Stromal cell of bone marrow (primary cell): ENCODE data around the gene USP10.

Experiments used
- DNase-seq: peaks from one replicate; pipeline ENCODE4 v3.0.0-alpha.2; 2012; ENCODE audit warnings: low read depth

Gene USP10, protein sequence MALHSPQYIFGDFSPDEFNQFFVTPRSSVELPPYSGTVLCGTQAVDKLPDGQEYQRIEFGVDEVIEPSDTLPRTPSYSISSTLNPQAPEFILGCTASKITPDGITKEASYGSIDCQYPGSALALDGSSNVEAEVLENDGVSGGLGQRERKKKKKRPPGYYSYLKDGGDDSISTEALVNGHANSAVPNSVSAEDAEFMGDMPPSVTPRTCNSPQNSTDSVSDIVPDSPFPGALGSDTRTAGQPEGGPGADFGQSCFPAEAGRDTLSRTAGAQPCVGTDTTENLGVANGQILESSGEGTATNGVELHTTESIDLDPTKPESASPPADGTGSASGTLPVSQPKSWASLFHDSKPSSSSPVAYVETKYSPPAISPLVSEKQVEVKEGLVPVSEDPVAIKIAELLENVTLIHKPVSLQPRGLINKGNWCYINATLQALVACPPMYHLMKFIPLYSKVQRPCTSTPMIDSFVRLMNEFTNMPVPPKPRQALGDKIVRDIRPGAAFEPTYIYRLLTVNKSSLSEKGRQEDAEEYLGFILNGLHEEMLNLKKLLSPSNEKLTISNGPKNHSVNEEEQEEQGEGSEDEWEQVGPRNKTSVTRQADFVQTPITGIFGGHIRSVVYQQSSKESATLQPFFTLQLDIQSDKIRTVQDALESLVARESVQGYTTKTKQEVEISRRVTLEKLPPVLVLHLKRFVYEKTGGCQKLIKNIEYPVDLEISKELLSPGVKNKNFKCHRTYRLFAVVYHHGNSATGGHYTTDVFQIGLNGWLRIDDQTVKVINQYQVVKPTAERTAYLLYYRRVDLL

DNA sequence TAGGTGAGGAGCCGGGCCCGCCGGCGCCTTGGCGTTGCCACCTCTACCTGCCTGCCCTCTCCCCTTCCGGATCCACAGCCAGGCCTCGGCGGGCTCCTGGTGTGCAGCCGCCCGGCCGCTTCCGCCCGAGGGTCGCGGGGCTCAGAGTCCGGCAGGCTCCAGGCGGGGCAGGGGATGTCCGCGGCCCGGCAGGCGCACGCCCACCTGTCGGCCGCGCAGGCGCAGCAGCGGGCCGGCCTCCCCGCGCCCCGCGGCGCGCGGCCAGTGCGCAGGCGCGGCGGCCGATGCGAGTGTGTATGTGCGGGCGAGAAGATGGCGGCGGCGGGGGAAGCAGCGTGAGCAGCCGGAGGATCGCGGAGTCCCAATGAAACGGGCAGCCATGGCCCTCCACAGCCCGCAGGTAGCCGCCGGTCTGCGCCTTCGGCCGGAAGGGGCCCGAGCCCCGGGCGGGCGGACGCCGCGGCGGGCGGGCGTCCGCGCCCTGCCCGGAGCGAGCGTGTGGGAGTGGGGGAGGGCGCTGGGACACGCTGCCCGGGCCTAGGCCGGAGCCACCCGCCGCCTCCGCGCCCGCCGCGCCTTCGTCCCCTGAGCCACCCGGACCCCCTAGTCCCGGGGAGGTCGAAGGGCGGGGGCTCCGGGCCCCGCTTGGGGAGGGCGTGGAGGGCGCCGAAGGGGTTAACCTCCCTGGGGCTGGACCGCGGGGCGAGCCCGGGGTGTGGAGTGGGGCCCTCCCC, at the start of gene USP10:
USP10 (plus strand) TSS at position 289 of the 734 bp plus-strand sequence; CDS start at position 380, 91 bp downstream.
- peak; percentile 51 for DNase-seq

GRCh38 chr16:84650062-84650991, 49.5 kb upstream of the USP10 start:
- DNase-seq = no peak

- DNase-seq = no peak
These were observed 47.2 kb upstream of the USP10 start for GRCh38 chr16:84652566-84652965.

DNA sequence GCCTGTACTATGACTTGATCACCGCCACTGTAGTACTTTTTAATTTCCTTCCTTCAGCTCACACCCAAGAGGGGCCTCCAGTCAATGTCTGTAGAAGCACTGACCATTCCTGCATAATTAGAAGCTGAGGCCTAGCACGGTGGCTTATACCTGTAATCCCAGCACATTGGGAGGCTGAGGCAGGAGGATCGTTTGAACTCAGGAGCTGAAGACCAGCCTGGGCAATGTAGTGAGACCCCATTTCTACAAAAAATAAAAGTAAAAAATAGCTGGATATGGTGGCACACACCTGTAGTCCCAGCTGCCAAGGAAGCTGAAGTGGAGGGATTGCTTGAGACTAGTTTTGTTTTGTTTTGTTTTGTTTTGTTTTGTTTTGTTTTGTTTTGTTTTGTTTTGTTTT, 45.6 kb upstream of the USP10 start:
- DNase-seq = no peak

DNA sequence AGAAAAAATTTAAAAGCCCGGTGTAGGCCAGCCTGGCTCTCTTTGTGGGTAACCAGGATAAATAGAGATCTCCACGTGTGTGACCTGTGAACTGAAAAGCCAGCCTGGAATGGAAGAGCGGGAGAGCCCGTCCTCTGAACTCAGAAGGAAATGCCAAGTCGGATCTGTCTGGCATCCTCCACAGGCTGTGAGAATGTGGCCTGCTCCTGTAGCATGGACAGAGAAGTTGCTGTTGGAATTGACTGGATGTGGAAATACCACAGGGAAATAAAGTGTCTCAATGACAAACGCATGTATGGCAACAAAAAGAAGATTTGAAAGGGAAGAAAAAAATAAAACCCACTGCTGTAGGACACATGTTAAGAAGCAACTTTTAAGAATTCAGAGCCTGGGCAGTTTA, 44.8 kb upstream of the USP10 start:
- no peak for DNase-seq

DNA sequence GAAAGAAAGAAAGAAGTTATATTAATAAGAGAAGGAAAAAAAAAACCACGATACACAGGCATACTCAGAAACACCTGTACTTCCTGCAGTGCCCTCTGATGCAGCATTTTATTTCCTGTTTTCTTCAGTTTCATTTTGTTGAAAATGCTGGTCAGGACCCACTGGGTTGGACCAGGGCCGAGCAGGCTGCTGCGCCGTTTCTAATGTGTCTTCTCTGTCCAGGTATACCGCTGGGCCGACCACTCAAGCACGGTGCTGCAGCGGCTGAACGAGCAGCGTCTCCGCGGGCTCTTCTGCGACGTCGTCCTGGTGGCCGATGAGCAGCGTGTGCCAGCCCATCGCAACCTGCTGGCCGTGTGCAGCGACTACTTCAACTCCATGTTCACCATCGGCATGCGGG, 43.2 kb upstream of the USP10 start:
- DNase-seq = no peak

DNA sequence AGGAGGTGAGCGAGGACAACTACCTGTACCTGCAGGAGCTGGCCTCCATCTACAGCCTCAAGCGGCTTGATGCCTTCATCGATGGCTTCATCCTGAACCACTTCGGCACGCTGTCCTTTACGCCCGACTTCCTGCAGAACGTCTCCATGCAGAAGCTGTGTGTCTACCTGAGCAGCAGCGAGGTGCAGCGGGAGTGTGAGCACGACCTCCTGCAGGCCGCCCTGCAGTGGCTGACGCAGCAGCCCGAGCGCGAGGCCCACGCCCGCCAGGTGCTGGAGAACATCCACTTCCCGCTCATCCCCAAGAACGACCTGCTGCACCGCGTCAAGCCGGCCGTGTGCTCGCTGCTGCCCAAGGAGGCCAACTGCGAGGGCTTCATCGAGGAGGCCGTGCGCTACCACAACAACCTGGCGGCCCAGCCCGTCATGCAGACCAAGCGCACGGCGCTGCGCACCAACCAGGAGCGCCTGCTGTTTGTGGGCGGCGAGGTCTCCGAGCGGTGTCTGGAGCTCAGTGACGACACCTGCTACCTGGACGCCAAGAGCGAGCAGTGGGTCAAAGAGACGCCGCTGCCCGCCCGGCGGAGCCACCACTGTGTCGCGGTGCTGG, 42.5 kb upstream of the USP10 start:
- no peak for DNase-seq

GRCh38 chr16:84658690-84659089, 41.1 kb upstream of the USP10 start:
- DNase-seq = no peak

- DNase-seq = no peak
These were observed 40.0 kb upstream of the USP10 start for GRCh38 chr16:84659656-84660300.

- DNase-seq = no peak
These were observed 38.8 kb upstream of the USP10 start for GRCh38 chr16:84660973-84661372.

DNA sequence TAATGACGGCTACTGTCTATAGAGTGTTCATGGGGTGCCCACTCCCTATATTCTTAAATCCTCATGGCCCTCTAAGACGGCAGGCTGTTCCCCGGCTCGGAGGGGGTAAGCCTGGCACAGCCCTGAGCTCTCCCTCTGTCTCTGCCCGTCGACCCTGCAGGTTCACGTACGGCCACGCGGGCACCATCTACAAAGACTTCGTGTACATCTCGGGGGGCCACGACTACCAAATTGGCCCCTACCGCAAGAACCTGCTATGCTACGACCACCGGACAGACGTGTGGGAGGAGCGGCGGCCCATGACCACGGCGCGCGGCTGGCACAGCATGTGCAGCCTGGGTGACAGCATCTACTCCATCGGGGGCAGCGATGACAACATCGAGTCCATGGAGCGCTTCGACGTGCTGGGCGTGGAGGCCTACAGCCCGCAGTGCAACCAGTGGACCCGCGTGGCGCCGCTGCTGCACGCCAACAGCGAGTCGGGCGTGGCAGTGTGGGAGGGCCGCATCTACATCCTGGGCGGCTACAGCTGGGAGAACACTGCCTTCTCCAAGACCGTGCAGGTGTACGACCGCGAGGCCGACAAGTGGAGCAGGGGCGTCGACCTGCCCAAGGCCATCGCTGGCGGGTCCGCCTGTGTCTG, 38.3 kb upstream of the USP10 start:
- no peak for DNase-seq

- no peak for DNase-seq
These were observed 37.3 kb upstream of the USP10 start for GRCh38 chr16:84662471-84662870.

- no peak for DNase-seq
These were observed 36.2 kb upstream of the USP10 start for GRCh38 chr16:84663433-84664101.

- DNase-seq = no peak
These were observed 34.4 kb upstream of the USP10 start for GRCh38 chr16:84665359-84665758.

DNA sequence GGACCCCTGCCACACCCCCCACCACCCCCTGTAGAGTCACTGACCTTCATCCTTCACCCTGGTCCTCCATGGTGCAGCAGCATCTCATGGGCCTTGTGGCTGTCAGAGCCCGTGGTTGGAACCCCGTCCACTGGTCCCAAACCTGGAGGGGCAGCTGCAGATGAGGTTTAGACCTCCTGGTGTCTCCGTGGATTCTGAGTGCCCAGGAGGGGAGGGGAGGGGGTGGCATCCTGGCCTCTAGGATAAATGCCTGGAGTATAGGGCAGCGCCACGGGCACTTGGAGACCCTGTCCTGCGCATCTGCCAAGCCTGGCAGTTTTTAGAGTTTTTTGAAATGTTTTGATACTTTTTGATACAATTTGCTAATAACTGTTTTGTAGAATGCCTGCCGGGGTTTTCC, 34.0 kb upstream of the USP10 start:
- DNase-seq = no peak

DNA sequence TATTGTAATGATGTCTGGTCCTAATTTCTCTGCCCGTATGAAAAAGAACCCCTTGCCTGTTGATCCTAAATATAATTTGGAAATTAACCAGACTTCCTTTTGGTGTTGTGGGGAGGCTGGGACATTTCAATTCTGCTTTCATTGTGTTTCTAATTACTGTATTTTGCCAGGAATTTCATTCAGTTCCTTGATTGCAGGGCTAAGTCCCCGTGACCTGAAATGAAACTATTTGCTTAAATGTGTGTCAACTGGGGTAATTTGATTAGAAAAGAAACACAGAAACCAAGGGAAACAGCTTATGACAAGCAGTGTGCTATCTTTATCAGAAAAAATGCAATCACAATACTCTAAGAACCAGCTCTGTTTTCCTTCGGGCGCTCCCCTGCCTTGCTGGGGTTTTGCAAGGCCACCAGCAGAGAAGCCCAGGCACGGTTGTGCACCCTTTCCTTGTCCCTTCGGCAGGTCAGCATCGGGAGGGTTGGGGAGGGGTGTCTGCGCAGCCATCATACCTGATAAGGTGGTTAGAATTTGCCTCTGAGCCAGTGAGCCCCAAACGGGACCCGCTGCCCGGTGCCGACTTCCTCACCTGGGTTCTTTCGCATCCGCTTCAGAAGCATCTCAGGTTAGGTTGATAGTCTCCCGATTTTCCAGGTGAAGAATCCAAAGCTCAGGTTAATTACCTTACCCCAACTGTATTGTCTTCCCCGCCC, 32.0 kb upstream of the USP10 start:
- no peak for DNase-seq

DNA sequence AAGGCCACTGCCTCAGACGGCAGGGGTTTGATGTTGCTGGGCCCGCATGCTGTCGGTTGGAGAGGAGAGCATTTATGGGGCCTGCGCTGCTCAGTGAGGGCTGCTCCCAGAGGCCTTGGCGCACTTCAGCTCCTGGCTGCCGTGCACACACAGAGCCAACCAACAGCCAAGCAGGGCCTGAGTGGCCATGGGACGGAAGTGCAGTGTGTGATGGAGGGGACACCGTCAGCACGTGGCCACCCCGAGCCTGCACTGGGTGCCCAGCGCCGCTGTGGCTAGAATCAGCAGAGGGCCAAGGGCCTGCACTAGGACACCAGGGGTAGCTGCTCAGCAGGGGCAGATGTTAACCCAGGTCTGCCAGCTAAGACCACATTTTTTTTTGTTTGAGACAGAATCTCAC, 29.7 kb upstream of the USP10 start:
- no peak for DNase-seq

DNA sequence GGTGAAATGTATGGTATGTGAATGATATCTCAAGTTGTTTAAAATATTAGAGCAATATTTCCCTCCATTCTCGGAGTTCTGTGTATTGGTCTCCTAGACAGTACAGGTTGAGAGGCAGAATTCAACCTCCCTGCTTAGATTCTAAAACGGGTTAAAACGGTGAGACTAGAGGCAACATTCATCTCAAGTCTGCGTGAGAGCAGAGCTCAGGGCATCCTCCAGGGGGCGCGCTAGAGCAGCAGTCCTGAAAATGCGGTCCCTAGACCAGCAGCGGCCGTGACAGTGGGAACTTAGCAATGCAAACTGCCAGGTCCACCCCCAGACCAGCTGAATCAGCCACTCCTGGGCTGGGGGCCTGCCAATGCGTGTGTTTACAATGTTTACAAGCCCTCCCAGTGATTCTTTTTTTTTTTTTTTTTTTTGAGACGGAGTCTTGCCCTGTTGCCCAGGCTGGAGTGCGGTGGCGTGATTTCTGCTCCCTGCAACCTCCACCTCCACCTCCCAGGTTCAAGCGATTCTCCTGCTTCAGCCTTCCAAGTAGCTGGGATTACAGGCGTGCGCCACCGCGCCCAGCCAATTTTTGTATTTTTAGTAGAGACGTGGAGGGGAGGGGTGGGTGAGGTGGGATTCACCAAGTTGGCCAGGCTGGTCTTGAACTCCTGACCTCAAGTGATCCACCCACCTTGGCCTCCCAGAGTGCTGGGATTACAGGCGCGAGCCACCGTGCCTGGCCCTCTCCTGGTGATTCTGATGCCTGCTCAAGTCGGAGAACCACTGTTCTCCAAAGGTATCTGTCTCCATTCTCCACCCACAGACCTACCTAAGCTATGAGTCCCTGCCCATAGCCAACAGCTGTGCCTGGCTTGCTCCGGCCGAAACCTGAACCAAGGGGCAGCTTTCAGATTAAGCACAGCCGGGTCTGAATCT, 27.3 kb upstream of the USP10 start:
- DNase-seq = peak; percentile 37
